GM12878 (cell line): ENCODE measurements around the gene PPP2R3A. TPM values are rescaled to one million over a fixed set of nuclear protein-coding genes. Genes with fewer than 3 reads are reported as not detected.

Source experiments
- ATAC-seq: fragments of 200-7000 bp; cut with Tn5 transposase; 3 replicates; pipeline ENCODE4 v1.9.1; 2020; ENCODE audit warnings: mild to moderate bottlenecking, moderate library complexity
- Bru-seq: library from RNA; stranded (reverse); fragments of 400-500 nt; gene quantifications from one replicate; lab custom pipeline; 2021; lab: Mats Ljungman, UMichigan
- BruChase-seq, 2 experiments: library from RNA; stranded (reverse); fragments of 400-500 nt; gene quantifications; one replicate each; lab custom pipeline; 2021; lab: Mats Ljungman, UMichigan
- BruUV-seq: library from RNA; stranded (reverse); fragments of 400-500 nt; replicated peaks from 2 replicates; lab custom pipeline; 2021; lab: Mats Ljungman, UMichigan
- CTCF ChIA-PET: fragments of 300-600 bp; sonication (Branson Sonifier 250); formaldehyde crosslinking; extraction: SDS; loops from one replicate; lab custom pipeline; 2021; ENCODE audit warnings: inconsistent platforms; lab: Yijun Ruan, JAX
- POLR2A ChIA-PET: fragments of 350-600 bp; formaldehyde crosslinking; extraction: SDS; loops from one replicate; lab custom pipeline; 2021; ENCODE audit warnings: inconsistent platforms; lab: Charles Lee
- RAD21 ChIA-PET: fragments of 300-600 bp; sonication (Branson Sonifier 250); formaldehyde crosslinking; loops from one replicate; lab custom pipeline; 2023; ENCODE audit warnings: antibody characterized with exemption; ENCODE audit not compliant: unreplicated experiment; lab: Charles Lee
- SMC1A ChIA-PET: fragments of 300-600 bp; sonication (Branson Sonifier 250); formaldehyde crosslinking; loops from one replicate; lab custom pipeline; 2023; ENCODE audit not compliant: unreplicated experiment, uncharacterized antibody; lab: Charles Lee
- DNase-seq: peaks from one replicate; pipeline ENCODE4 v3.0.0-alpha.2; 2011; ENCODE audit warnings: low read depth, low spot score
- FAIRE-seq: peaks from 3 replicates; lab custom pipeline; 2011; peaks lifted over from hg19 to GRCh38; lab: Jason Lieb, UNC
- H2AFZ ChIP-seq: 2 replicates; pipeline ENCODE4 v1.6.0; 2011; ENCODE audit warnings: low read depth, low read length, control low read depth; ENCODE audit not compliant: control insufficient read depth
- H3K27ac ChIP-seq: 2 replicates; pipeline ENCODE4 v1.5.1; 2011; ENCODE audit warnings: control low read depth; ENCODE audit not compliant: control insufficient read depth, insufficient read depth
- H3K27me3 ChIP-seq, 2 experiments: replicated peaks in 1 of 2; 2 replicates each; pipeline versions ENCODE4 v1.6.0 to v1.6.1; 2011; ENCODE audit warnings: low read length in 1 of 2; ENCODE audit not compliant: control insufficient read depth in 2 of 2, insufficient read depth in 2 of 2
- H3K36me3 ChIP-seq, 2 experiments: 2 replicates each; pipeline ENCODE4 v1.5.1; 2011; ENCODE audit warnings: low read length in 1 of 2; ENCODE audit not compliant: control insufficient read depth in 2 of 2, insufficient read depth in 2 of 2
- H3K4me1 ChIP-seq: 2 replicates; pipeline ENCODE4 v1.6.1; 2011; ENCODE audit warnings: mild to moderate bottlenecking, low read length, moderate library complexity, mixed read lengths; ENCODE audit not compliant: control insufficient read depth, insufficient read depth
- H3K4me2 ChIP-seq: 2 replicates; pipeline ENCODE4 v1.6.0; 2011; ENCODE audit warnings: control low read depth; ENCODE audit not compliant: control insufficient read depth, insufficient read depth
- H3K4me3 ChIP-seq: fragments of 200-600 bp; sonication (generic); 2 replicates; pipeline ENCODE4 v1.5.1; 2016
- H3K79me2 ChIP-seq: 2 replicates; pipeline ENCODE4 v1.6.0; 2011; ENCODE audit warnings: low read length; ENCODE audit not compliant: control insufficient read depth, insufficient read depth
- H3K9ac ChIP-seq: 2 replicates; pipeline ENCODE4 v1.8.0; 2011; ENCODE audit warnings: low read length, control low read depth, mixed read lengths; ENCODE audit not compliant: control insufficient read depth, insufficient read depth
- H3K9me3 ChIP-seq: replicated peaks from 3 replicates; pipeline ENCODE4 v1.5.1; 2011; ENCODE audit warnings: mild to moderate bottlenecking, low read length; ENCODE audit not compliant: control insufficient read depth, insufficient read depth
- H4K20me1 ChIP-seq: 2 replicates; pipeline ENCODE4 v1.6.0; 2011; ENCODE audit not compliant: control insufficient read depth, insufficient read depth
- EGR1 ChIP-seq, 2 experiments: IDR thresholded peaks; 1 replicate in 1 of 2; 2 replicates in 1 of 2; pipeline ENCODE4 v1.6.1; 2011 to 2012; ENCODE audit warnings: low read depth in 2 of 2, low read length in 2 of 2, borderline replicate concordance in 1 of 2, mild to moderate bottlenecking in 1 of 2, moderate library complexity in 1 of 2
- RAD51 ChIP-seq: fragments of 450-650 bp; IDR thresholded peaks from 2 replicates; pipeline ENCODE4 v1.6.1; 2016; ENCODE audit warnings: moderate library complexity, mild to moderate bottlenecking, inconsistent platforms
- WGBS: methylation state at CpG from one replicate; pipeline ENCODE4 v1.1.6; 2016; ENCODE audit warnings: low lambda C conversion rate; ENCODE audit not compliant: insufficient replicate concordance, insufficient coverage; ENCODE audit errors: missing lambda C conversion rate; 5-methylcytosine and 5-hydroxymethylcytosine counted together
- in situ Hi-C: fragments of 300-500 bp; cut with MboI; formaldehyde crosslinking; loops from 9 replicates; pipeline ENCODE4 v1.14.3; 2018; ENCODE audit warnings: mixed read lengths
- intact Hi-C: fragments of 100-400 bp; cut with micrococcal nuclease; formaldehyde crosslinking; loops from one replicate; pipeline ENCODE4 v1.14.2; 2022; ENCODE audit not compliant: unreplicated experiment
- long read RNA-seq, 2 experiments: library from polyadenylated mRNA; unstranded; transcript quantifications; one replicate each; pipeline ENCODE4 v2.0.0, GENCODE V29; 2019 to 2020
- polyA minus RNA-seq, 3 experiments: library from RNA; depleted of rRNA, polyadenylated mRNA; stranded (reverse); fragments of >200 nt; gene quantifications; 2 replicates each; pipeline ENCODE4 v1.2.3, GENCODE V29; 2011
- polyA plus RNA-seq, 11 experiments: library from polyadenylated mRNA; depleted of rRNA in 4 of 11; unstranded in 6 of 11; stranded (reverse) in 5 of 11; fragments of >200 nt; fragmentation: Nextera tagmentation in 4 of 11; fragmentation: Illumina TruSeq in 1 of 11; extraction: Ambion mirVana in 4 of 11; extraction: Trizol in 1 of 11; gene quantifications; 1 replicate in 1 of 11; 2 replicates in 10 of 11; pipeline versions ENCODE4 v1.2.1 to v1.2.3, GENCODE V29; 2011 to 2016; ENCODE audit warnings: inconsistent platforms in 2 of 11, missing spikeins in 2 of 11, low read depth in 1 of 11
- total RNA-seq, 4 experiments: library from RNA; depleted of rRNA in 3 of 4; stranded (reverse); fragments of >200 nt in 3 of 4; fragmentation: Illumina TruSeq in 1 of 4; extraction: Trizol in 1 of 4; gene quantifications; 2 replicates each; pipeline versions ENCODE4 v1.2.1 to v1.2.3, GENCODE V29; 2013 to 2021

PPP2R3A gene, protein sequence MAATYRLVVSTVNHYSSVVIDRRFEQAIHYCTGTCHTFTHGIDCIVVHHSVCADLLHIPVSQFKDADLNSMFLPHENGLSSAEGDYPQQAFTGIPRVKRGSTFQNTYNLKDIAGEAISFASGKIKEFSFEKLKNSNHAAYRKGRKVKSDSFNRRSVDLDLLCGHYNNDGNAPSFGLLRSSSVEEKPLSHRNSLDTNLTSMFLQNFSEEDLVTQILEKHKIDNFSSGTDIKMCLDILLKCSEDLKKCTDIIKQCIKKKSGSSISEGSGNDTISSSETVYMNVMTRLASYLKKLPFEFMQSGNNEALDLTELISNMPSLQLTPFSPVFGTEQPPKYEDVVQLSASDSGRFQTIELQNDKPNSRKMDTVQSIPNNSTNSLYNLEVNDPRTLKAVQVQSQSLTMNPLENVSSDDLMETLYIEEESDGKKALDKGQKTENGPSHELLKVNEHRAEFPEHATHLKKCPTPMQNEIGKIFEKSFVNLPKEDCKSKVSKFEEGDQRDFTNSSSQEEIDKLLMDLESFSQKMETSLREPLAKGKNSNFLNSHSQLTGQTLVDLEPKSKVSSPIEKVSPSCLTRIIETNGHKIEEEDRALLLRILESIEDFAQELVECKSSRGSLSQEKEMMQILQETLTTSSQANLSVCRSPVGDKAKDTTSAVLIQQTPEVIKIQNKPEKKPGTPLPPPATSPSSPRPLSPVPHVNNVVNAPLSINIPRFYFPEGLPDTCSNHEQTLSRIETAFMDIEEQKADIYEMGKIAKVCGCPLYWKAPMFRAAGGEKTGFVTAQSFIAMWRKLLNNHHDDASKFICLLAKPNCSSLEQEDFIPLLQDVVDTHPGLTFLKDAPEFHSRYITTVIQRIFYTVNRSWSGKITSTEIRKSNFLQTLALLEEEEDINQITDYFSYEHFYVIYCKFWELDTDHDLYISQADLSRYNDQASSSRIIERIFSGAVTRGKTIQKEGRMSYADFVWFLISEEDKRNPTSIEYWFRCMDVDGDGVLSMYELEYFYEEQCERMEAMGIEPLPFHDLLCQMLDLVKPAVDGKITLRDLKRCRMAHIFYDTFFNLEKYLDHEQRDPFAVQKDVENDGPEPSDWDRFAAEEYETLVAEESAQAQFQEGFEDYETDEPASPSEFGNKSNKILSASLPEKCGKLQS (N-terminal part only)
- 0.06 TPM in 1 of 2 replicates, not detected in the other for total RNA-seq (2013; cell fraction: nucleolus; rRNA removed)
- total RNA-seq (2014; rRNA removed) (under 0.01 TPM in 1 of 2 replicates, not detected in the other), total RNA-seq (2014; rRNA removed; fragmentation: Illumina TruSeq; extraction: Trizol) (not detected in 2 replicates), total RNA-seq (2021) (0.08 TPM in 1 of 2 replicates, not detected in the other), polyA plus RNA-seq (2011; rRNA removed) (not detected in 2 replicates), polyA plus RNA-seq (2014; fragmentation: Illumina TruSeq; extraction: Trizol) (not detected in 2 replicates), polyA plus RNA-seq (2014; fragmentation: Nextera tagmentation; extraction: Ambion mirVana) (under 1 TPM; 0.02 to 0.16 TPM), polyA plus RNA-seq (2014; rRNA removed) (not detected in 2 replicates), polyA plus RNA-seq (2016; fragmentation: Nextera tagmentation; extraction: Ambion mirVana) (under 1 TPM; 0.06 to 0.09 TPM), polyA minus RNA-seq (2011; rRNA and poly(A)+ RNA removed) (0.15 and 0.37 TPM in 2 replicates), Bru-seq, nascent RNA (percentile 8 among the genes with signal in this experiment), BruChase-seq, experiment 1, labeled RNA remaining after a 6-hour chase (percentile 8 among the genes with signal in this experiment), BruChase-seq, experiment 2, labeled RNA remaining after a 2-hour chase (percentile 9 among the genes with signal in this experiment)
- not detected for polyA plus RNA-seq (2011; ENCODE audit: low read depth)
- 0.01 TPM in 1 of 2 replicates, not detected in the other for polyA plus RNA-seq (2011; cell fraction: cytosol; rRNA removed)
- not detected in 2 replicates for polyA plus RNA-seq (2011; cell fraction: nucleus; rRNA removed)
- polyA plus RNA-seq (2012) = 0.07 TPM in 2 replicates
- polyA minus RNA-seq (2011; cell fraction: cytosol; rRNA and poly(A)+ RNA removed) = not detected in 2 replicates
- polyA minus RNA-seq (2011; cell fraction: nucleus; rRNA and poly(A)+ RNA removed) = not detected in 2 replicates
- long read RNA-seq, experiment 1 = 0 reads
- long read RNA-seq, experiment 2, partial matches to known transcripts = 0 of 1 reads
- long read RNA-seq, experiment 2, other reads (novel, unspliced or antisense) = 1 of 1 reads

DNA sequence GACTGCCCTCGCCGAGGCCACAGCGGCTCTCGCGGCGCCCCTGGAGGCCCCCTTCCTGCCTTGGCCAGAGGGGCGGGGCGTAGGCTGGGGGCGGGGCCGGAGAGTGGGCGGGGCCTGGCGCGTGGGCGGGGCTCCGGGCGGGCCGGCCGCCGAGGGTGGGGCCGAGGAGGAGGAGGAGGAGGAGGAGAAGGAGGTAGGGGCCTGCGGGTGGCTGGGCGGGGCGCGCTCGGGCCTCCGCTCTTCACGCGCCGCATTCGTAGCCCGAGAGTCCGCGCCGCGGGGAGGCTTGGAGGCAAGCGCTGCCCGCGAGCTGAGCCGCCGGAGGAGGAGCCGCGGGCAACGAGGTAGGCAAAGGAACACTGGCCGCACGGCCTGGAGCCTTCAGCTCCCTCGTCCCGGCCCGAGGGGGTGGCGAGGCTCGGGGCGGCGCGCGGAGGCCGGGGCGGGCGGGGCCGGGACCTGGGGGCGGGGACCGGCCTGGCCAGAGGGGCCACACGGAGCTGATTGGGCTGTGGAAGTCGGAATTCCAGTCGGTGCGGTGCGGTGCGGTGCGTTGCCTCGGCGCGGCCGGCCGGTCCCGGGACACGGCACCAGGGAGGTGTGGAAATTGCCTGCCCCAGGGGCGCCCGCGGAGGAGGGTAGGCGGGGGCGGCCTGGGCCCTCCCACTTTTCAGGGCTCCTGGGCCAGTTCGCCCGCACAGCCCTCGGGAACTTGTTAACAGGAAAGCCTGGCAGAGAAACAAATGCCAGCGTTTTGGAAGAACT lies at the start of gene PPP2R3A:
PPP2R3A (plus strand) TSS at position 223 of the 765 bp plus-strand sequence. CDS start 35,771 bp downstream, outside the sequence.
- ChIA-PET POLR2A (no interaction called here), RAD21 (no interaction called here)
- Histone ChIP-seq H3K36me3 (no peaks in the 10 kb centered on the region), H2AFZ (peak within 1 kb of the TSS; percentile 61), H3K4me2 (peak within 1 kb of the TSS; percentile 75), H3K4me1 (no peaks in the 10 kb centered on the region; the same call in 1 of the 2 replicates)
- BruUV-seq = no TSS peak
- TF ChIP-seq EGR1 (IDR thresholded peaks at IDR 0.05; ENCODE audit: borderline replicate concordance in 1 of 2, low read depth in 2 of 2, low read length in 2 of 2) (0 out of 3 replicates have a peak, but pooled peaks of 1 of the 2 experiments have one; percentile 21), RAD51 (no peak)
- TF ChIP-seq, all 136 proteins: peak for 1
- DNase-seq (no peak), ATAC-seq (peak; percentile 92), FAIRE-seq (no peak)
- no peak within 1 kb of the TSS for H3K27ac ChIP-seq
- H4K20me1 ChIP-seq = no peaks in the 10 kb centered on the region
- no peaks in the 10 kb centered on the region for H3K79me2 ChIP-seq
- H3K27me3 ChIP-seq = peaks cover 0 to 5% of the 10 kb centered on the region in 2 experiments; a peak in 2 of 4 replicates
- H3K9me3 ChIP-seq = no peaks in the 10 kb centered on the region; the same call in 2 of the 3 replicates
- 3% methylated on average over 13 of the region's 83 CpGs for WGBS
- intact Hi-C loops (no loop called here), in situ Hi-C loops (no loop called here)
- H3K4me3 ChIP-seq = peak within 1 kb of the TSS; percentile 68
- H3K9ac ChIP-seq = no peak within 1 kb of the TSS
- ChIA-PET SMC1A (no interaction called here), CTCF (no interaction called here)
